HG03457 (cell line): ENCODE measurements around the gene AKR1A1.
"Not testable (repeated sequence)": the region's sequence is repeated elsewhere in the genome, so short reads cannot be mapped to it uniquely, and the experiment has no call there.

Experiments used
- ATAC-seq: cut with Tn5 transposase; IDR thresholded peaks from one replicate; pipeline ENCODE4 v1.9.1; 2021; ENCODE audit warnings: moderate number of reproducible peaks; ENCODE audit not compliant: unreplicated experiment

Gene AKR1A1

DNA sequence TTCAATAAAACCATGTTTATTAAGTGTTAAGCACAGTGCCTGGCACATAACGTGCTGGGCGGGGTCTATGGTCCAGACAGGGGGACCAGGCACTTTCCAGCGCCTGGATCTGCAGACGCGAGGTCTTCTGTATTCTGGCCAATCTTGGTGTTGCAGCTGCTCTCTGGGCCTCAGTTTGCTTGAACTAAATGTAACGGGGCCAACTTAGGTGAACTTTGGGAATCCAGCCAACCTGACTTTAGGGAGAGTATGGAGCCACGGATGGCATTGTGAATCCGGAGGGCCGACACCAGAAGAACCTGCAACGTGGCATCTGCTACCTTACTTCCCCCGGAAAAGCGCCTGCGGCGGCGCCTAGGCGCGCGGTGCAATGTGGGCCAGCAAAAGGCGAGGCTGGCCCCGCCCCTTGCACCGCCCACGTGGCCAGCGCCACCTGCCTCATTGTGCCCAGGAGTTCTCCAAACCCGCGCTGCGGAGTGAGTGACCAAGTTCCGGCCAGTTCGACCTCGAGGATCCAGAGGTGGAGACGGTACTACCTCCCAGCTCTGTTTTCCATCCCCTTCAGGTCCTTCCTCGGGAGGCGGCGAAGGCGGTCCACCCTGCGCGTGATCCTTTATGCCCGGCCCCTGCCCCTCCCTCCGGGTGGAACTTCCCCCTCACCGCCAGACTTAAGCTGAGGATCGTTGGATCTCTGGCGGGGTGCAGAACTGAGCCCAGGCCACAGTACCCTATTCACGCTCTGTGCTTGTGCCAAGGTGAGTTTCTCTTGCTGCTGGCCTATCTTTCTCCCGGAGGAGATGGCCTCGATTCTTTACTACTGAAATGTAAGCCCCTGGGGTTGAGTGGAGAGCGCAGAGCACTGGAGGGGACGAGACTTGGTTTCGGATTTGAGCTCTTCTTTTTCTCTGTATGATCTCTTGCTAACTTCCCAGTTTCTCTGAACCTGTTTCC lies at the start of gene AKR1A1:
Gene AKR1A1, plus strand, starts transcription at position 426 of the 951 bp plus-strand sequence. CDS start 10,969 bp downstream, outside the sequence.
- peak; percentile 67 for ATAC-seq

DNA sequence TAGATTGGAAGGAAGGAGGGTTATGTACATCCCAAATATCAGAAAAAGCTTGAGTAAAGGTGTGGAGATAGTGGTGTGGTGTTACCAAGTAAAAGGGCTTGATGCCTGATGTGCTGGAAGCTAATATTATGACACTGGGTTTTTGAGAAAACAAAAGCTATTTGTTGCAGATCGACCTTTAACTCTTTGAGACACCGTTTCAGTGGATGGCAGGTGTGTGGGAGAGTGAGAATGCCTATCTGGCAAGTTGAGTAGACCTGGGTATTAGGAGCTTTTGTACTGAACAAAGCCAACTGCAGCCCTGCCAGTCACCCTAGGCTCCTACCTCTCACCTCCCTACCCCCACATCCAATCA lies 49.1 kb upstream of the AKR1A1 start:
- no peak for ATAC-seq

DNA sequence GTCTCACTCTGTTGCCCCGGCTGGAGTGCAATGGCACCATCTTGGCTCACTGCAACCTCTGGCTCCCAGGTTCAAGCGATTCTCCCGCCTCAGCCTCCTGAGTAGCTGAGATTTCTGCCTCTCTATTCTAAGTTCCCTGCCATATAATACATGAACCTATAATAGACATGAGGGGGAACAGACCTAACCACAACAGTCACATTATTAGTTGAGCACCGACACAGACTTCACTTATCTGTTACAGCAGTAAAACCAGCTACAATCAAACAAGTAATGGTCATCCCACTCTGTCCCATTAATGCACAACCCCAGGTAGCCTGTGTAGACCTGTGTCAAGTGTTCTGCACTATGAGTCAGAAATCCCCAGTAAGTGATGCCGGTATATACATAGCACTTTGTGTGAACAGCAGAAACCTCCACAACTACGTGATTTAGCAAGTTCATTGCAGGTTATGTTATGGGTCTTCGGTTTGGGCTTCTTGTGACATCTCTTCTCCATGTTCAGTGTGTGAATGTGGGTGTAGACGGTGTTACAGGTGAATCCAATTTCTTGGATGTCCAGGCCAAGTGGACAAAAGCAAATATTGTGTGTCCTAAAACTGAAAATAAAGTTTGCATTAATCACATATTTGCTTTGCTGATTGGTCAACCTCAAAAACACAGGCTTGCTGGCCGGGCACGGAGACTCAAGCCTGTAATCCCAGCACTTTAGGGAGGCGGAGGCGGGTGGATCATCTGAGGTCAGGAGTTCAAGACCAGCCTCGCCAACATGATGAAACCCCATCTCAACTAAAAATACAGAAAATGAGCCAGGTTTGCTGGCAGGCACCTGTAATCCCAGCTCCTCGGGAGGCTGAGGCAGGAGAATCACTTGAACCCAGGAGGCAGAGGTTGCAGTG lies 46.9 kb upstream of the AKR1A1 start:
- ATAC-seq: no peak

DNA sequence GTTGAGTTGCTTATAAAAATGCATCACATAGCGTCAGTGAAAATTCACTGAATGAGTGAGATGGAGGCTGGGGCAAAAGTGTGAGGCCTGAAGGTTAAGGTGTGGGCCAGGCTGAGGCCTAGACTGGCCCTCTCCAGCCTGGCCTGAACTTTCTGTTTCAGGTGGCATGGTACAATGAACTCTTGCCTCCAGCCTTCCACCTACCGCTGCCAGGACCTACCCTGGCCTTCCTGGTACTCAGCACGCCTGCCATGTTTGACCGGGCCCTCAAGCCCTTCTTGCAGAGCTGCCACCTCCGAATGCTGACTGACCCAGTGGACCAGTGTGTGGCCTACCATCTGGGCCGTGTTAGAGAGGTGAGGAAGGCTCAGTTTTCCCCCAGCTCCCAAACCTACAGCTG lies 43.4 kb upstream of the AKR1A1 start:
- no peak for ATAC-seq

DNA sequence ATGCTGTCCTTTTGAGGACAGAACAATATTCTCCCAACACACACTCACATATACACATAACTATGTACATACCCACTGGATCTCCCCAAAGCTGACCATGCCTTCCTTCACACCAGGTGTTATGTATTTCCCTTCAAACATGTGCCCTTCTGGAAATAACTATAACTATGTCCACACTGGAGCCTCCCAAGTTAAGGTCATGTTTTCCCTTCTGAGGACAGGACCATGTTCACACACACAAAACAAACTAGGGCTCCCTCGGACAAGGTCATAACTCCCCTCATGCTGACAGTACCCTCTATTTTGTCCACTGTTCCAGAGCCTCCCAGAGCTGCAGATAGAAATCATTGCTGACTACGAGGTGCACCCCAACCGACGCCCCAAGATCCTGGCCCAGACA lies 42.7 kb upstream of the AKR1A1 start:
- ATAC-seq: no peak

DNA sequence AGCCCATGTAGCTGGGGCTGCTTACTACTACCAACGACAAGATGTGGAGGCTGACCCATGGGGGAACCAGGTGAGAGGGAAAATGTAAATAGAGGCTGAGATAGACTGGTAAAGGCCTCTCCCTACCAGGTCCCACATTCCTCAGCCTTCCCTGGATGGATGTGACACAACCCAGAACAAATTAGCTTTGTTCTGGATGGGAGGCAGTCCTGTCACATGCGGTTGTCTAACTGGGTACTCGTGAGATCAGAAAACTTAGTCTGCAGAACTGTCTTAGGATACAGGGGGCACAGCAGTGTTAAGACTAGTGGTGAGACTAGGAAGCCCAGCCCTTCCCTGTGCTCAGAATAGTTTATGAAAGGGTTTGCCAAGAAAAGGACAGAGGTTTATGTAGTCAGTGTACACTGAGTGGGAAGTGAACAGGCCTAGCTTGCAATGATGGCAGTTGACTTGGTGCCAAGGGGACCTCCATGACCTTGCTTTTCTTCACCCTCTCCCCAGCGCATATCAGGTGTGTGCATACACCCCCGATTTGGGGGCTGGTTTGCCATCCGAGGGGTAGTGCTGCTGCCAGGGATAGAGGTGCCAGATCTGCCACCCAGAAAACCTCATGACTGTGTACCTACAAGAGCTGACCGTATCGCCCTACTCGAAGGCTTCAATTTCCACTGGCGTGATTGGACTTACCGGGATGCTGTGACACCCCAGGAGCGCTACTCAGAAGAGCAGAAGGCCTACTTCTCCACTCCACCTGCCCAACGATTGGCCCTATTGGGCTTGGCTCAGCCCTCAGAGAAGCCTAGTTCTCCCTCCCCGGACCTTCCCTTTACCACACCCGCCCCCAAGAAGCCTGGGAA lies 42.1 kb upstream of the AKR1A1 start:
- ATAC-seq: no peak

DNA sequence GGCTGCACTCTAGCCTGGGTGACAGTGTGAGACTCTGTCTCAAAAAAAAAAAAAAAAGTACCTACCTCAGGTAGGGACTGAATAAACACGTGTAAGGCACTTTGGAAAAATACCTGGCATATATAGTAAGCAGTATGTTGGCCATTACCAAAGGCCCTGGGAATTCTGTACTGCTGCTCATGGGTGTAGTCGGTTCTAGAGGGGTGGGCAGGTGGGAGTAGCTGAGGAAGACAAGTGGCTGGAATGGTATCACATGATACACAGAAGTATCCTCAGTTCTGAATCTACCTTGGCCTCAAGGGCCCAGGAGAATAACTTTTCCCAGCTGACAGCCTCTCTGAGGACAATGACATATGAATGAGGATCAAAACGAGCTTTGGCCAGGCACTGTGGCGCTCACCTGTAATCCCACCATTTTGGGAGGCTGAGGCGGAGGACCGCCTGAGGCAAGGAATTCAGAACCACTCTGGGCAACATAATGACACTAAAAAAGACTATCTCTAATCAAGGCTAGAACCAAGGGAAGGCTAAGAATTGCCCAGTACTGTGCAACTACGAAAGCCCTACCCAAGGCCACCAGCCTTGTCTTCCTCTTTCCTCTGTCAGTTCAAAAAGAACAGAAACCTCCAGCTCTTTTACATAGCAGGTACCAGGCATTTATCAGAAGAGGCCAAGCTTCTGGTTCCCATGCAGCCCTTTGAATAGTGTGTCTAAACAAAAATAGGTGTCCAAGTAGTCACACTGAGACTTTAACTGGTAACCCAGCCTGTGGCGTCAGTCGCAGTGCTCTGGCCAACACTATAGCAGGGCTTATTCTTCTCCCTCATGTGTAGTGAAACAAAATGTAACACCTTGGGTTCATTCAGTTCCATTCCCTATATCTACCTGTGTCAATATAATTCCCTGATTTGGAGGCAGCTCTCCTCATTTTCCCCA lies 40.3 kb upstream of the AKR1A1 start:
- ATAC-seq: no peak

DNA sequence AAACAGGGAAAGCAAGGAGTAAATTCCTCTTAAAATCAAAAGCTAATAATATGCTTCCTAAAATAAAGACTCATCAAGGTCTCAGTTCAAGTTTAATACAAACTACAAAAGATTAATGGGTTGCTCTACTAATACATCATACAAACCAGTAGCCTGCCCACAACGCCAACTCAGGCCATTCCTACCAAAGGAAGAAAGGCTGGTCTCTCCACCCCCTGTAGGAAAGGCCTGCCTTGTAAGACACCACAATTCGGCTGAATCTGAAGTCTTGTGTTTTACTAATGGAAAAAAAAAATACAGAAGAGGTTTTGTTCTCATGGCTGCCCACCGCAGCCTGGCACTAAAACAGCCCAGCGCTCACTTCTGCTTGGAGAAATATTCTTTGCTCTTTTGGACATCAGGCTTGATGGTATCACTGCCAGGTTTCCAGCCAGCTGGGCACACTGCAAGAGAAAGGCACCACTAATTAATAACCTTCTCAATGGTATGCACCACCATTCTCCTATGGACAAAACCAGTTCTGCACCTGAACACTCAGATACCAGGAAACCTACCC lies 39.6 kb upstream of the AKR1A1 start:
- no peak for ATAC-seq

DNA sequence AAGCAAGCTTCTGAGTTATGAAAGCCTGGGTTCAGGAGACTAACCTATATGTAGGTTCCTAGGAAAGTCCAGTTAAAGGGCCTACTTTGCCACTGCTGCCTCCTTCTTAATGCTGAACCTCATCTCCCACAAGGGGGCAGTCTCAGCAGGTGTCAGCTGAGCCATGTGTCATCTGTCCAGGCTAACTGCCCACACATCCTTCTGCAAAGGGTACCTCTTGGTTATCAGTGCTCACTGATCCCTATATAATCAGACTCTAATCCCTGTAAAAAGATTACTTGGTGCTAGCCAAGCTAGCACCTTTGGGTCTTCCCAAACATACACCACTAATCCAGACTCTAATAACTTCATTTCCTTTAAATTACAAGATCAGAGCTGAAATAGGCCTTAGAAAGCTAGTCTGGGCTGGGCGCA lies 38.0 kb upstream of the AKR1A1 start:
- no peak for ATAC-seq

DNA sequence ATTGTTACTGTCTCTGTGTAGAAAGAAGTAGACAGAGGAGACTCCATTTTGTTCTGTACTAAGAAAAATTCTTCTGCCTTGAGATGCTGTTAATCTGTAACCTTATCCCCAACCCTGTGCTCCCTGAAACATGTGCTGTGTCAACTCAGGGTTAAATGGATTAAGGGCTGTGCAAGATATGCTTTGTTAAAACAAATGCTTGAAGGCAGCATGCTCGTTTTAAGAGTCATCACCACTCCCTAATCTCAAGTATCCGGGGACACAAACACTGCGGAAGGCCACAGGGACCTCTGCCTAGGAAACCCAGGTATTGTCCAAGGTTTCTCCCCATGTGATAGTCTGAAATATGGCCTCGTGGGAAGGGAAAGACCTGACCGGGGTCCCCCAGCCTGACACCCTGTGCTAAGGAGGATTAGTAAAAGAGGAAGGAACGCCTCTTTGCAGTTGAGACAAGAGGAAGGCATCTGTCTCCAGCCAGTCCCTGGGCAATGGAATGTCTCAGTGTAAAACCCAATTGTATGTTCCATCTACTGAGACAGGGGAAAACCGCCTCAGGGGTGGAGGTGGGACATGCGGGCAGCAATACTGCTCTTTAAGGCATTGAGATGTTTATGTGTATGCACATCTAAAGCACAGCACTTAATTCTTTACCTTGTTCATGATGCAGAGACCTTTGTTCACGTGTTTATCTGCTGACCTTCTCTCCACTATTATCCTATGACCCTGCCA lies 36.9 kb upstream of the AKR1A1 start:
- ATAC-seq: not testable (repeated sequence)

DNA sequence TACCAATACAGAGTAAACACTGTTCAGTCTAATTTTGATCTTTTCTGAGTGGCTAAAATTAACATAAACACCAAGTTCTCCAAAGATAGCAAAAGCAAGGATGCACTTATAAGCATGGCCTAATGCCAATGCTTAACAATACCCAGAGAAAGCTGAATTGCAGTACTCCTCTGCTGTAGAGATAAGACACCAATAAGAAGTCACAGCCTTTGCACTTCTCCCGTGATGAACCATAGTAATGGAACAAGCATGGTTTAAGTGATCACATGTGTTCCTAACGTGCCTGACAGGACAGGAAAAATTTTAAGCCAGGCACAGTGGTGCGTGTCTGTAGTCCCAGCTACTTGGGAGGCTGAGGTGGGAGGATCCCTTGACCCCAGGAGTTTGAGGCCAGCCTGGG lies 34.6 kb upstream of the AKR1A1 start:
- ATAC-seq: no peak

DNA sequence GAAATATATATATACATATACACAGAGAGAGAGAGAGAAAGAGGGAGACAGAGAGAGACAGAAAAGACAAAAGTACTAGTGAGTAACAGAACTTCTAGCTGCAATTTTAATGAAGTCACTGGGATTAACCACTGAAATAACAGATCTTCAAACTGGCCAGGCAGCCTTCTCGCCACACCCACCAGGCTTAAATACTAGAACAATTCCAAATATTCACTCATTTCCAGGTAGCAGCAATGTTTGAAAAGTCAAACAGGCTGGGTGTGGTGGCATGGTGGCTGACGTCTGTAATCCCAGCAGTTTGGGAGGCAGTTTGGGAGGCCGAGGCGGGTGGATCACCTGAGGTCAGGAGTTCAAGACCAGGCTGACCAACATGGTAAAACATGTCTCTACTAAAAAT lies 34.2 kb upstream of the AKR1A1 start:
- no peak for ATAC-seq

DNA sequence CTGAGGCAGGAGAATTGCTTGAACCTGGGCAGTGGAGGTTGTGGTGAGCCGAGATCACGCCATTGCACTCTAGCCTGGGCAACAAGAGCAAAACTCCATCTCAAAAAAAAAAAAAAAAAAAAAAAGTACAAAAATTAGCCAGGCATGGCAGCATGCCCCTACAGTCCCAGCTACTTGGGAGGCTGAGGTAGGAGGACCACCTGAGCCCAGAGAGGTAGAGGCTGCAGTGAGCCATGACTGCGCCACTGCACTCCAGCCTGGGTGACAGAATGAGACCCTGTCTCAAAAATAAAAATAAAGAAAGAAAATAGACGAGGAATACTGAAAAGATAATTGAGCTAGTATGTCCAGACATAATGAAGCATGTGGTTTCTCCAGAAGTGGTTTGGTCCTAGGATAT lies 32.3 kb upstream of the AKR1A1 start:
- ATAC-seq: not testable (repeated sequence)

DNA sequence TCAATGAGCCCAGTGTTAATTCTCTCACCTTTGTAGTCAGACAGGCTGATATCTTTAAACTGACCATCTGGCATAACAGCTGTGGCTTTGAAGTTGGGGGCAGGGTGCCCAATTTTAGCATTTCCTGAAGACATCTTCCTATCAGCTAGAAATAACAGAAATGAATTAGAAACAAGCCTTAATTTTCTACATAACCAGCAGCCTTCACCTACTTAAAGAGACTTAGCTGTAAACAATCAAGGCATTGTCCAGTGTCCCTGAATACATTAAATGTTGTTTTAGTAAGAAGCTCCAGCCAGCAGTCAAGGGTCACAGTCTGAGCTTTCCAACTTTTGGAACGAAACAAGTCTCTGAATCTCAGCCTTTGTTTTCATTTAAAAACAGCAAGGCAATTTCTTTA lies 31.7 kb upstream of the AKR1A1 start:
- ATAC-seq: no peak

DNA sequence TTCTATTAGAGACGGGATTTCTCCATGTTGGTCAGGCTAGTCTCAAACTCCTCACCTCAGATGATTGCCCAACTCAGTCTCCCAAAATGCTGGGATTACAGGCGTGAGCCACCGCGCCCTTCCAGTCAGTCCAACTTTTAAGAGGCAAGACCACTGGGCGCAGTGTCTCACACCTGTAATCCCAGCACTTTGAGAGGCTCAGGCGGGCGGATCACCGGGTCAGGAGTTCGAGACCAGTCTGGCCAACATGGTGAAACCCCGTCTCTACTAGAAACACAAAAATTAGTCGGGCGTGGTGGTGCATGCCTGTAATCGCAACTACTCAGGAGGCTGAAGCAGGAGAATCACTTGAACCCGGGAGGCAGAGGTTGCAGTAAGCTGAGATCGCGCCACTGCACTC lies 30.9 kb upstream of the AKR1A1 start:
- not testable (repeated sequence) for ATAC-seq

DNA sequence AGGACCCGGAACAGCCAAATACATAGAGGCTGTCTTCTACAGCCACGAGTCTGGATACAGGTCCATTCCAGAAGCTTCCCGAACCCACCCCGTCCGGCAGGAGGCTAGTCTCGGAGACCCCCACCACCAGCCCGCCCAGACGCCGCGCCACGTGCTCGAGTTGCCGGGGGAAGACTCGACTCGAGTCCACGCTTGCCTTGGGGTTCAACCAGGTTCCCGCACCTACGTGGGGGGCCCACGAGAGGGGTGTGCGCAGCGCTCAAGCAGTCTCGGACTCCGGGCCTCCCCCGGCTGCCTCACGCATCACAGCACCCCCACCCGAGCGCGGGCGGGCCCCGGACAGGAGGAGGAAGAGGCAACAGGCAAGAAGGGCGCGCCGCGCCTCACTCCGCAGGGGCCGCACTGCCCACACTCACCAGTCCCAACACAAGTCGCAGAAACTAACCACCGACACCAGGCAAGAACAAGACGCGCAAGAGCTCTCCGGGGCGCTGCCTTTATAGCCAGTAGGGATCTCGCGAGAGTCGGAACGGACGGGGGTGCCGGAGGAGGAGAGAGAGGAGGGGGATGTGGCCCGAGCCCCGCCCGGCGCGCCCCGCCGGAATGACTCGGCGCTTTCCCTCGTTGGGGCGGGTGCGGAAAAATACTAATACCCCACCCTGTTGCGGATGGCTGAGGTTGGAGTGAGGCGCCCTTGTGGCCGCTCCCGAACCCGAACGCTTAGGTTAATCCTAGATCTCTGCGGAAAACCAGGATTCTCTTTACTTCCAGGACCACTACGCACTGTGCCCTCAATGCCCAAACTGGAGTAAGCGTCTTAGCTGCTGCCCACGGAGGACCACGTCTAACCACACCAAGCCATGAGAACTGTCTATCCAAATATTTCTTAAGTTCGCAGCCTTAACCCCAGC lies 29.0 kb upstream of the AKR1A1 start, which contains the start of gene PRDX1:
Gene PRDX1, minus strand, starts transcription at position 472 of the 911 bp plus-strand sequence. CDS start 2,841 bp downstream, outside the sequence.
- peak; percentile 73 for ATAC-seq

DNA sequence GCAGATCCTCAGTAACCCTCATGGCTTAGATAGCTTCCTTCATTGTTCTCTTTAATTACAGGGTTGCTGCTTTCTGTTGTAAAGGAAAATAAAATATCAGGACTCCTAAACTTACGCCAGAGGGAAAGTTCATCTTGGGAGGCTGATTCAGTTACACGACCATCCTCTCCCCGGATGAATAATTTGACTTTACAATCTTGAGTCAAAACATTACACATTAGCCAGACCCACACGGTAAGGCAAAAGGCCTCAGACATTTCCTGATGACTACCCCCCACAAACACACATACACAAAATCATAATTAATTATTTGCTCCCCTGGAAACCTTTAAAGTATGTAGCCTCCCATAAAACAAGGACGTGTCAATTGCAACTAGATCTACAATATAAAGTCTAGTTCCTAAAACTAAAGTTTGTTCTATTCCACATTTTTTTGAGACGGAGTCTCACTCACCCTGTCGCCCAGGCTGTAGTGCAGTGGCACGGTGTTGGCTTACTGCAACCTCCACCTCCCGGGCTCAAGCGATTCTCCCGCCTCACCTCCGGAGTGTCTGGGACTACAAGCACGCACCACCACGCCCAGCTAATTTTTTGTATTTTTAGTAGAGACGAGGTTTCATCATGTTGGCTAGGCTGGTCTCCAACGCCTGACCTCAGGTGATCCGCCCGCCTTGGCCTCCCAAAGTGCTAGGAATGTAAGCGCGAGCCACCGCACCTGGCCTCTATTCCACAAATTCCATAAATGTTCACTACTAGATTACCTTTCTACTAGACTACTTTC lies 28.1 kb upstream of the AKR1A1 start:
- no peak for ATAC-seq
